Activated CD4-positive, alpha-beta T cell treated with anti-CD3 and anti-CD28 coated beads, Interleukin-2, amount 50 U/mL, for 4 hours (primary cell): ENCODE results near the gene WDR37.
A peak's percentile ranks its signal among the peaks of the same experiment; 100 is the strongest.
"Not testable (repeated sequence)": the region's sequence is repeated elsewhere in the genome, so short reads cannot be mapped to it uniquely, and the experiment has no call there.

ENCODE experiments used
- DNase-seq, 2 experiments: peaks; one replicate each; pipeline ENCODE4 v3.0.0-alpha.2; 2020

WDR37 gene

GRCh38 chr10:1044146-1044545, 12.0 kb upstream of the WDR37 start:
- DNase-seq, result no peak

- DNase-seq, result no peak
These were observed 11.2 kb upstream of the WDR37 start for GRCh38 chr10:1044964-1045363.

- DNase-seq, result no peak
These were observed 10.8 kb upstream of the WDR37 start for GRCh38 chr10:1045415-1045814.

GRCh38 chr10:1047937-1048336, 8.2 kb upstream of the WDR37 start:
- DNase-seq, result no peak

- DNase-seq, result peak; percentile 53 to 69
These were observed 7.8 kb upstream of the WDR37 start for GRCh38 chr10:1048349-1048731.

GRCh38 chr10:1048732-1049424, 7.3 kb upstream of the WDR37 start, which contains the start of gene IDI1:
TSS of gene IDI1 (minus strand) at chr10:1049119. CDS start at chr10:1049003, 116 bp downstream.
- peak; percentile 91 to 94 for DNase-seq

GRCh38 chr10:1049425-1049958, 6.7 kb upstream of the WDR37 start:
- no peak for DNase-seq

GRCh38 chr10:1050145-1050544, 6.0 kb upstream of the WDR37 start:
- peak in 1 of 2 experiments; percentile 13 for DNase-seq

GRCh38 chr10:1050554-1050953, 5.6 kb upstream of the WDR37 start:
- peak in 1 of 2 experiments; percentile 15 for DNase-seq

GRCh38 chr10:1054684-1055083, 1.5 kb upstream of the WDR37 start:
- DNase-seq, result no peak

GRCh38 chr10:1057106-1057657, 997 bp downstream of the WDR37 start:
- DNase-seq, result no peak

- no peak for DNase-seq
These were observed 1.8 kb downstream of the WDR37 start for GRCh38 chr10:1058017-1058416.

GRCh38 chr10:1059902-1060301, 3.7 kb downstream of the WDR37 start:
- DNase-seq, result no peak

GRCh38 chr10:1061930-1062774, 6.0 kb downstream of the WDR37 start:
- no peak for DNase-seq

- DNase-seq, result peak in 1 of 2 experiments; percentile 8
These were observed 7.2 kb downstream of the WDR37 start for GRCh38 chr10:1063232-1063865.

- DNase-seq, result no peak
These were observed 8.7 kb downstream of the WDR37 start for GRCh38 chr10:1064964-1065247.

- not testable (repeated sequence) for DNase-seq
These were observed 10.5 kb downstream of the WDR37 start for GRCh38 chr10:1066734-1067133.

GRCh38 chr10:1068380-1069361, 12.5 kb downstream of the WDR37 start:
- no peak for DNase-seq

GRCh38 chr10:1070919-1071318, 14.7 kb downstream of the WDR37 start:
- DNase-seq, result no peak

- DNase-seq, result no peak
These were observed 18.0 kb downstream of the WDR37 start for GRCh38 chr10:1074052-1074747.

- no peak for DNase-seq
These were observed 18.6 kb downstream of the WDR37 start for GRCh38 chr10:1074748-1075308.
